ENCODE results near the gene CLTA. TPM values are rescaled to one million over a fixed set of nuclear protein-coding genes. Genes with fewer than 3 reads are reported as not detected.

The CLTA gene
- total and polyA plus RNA-seq, 2 donors from 2014 or later: 205 to 331 TPM

DNA sequence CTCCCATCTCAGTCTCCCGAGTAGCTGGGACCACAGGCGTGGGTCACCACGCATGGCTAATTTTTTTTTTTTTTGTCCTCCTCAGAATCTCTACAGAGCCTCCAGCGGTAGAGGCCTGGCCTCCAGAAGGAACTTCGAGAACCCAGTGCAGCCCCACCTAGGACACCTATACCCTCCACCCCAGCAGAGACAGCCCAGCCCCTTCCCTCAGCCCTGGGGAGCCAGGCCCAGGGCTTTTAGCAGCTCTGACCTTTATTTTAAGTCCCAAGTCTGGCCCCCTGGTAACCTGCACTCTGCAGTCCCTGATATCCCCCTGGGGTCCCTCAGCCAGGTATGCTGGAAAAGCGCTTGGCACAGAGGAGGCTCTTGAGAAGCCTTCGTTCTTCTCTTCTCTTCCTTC lies 49.0 kb upstream of the CLTA start:
- TF ChIP-seq, protein P1, sequence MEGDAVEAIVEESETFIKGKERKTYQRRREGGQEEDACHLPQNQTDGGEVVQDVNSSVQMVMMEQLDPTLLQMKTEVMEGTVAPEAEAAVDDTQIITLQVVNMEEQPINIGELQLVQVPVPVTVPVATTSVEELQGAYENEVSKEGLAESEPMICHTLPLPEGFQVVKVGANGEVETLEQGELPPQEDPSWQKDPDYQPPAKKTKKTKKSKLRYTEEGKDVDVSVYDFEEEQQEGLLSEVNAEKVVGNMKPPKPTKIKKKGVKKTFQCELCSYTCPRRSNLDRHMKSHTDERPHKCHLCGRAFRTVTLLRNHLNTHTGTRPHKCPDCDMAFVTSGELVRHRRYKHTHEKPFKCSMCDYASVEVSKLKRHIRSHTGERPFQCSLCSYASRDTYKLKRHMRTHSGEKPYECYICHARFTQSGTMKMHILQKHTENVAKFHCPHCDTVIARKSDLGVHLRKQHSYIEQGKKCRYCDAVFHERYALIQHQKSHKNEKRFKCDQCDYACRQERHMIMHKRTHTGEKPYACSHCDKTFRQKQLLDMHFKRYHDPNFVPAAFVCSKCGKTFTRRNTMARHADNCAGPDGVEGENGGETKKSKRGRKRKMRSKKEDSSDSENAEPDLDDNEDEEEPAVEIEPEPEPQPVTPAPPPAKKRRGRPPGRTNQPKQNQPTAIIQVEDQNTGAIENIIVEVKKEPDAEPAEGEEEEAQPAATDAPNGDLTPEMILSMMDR (IDR thresholded peaks at IDR 0.05; ENCODE audit: borderline replicate concordance, extremely low read depth, insufficient read depth): no peak
- DNase-seq (no peak), FAIRE-seq (no peak)
- peaks cover 0 to 4% (median 0%) of the 10 kb centered on the region in 3 donors for H3K9me3 ChIP-seq (ENCODE audit: control insufficient read depth in 2 of 3, insufficient read depth in 1 of 3, low read length in 3 of 3)
- no peaks in the 10 kb centered on the region for H3K36me3 ChIP-seq (ENCODE audit: control insufficient read depth in 2 of 3, insufficient read depth in 3 of 3, low read length in 3 of 3)
- H3K27me3 ChIP-seq (ENCODE audit: control insufficient read depth, insufficient read depth, low read length): no peaks in the 10 kb centered on the region
- H3K27ac ChIP-seq (ENCODE audit: low read depth in 2 of 2, low read length in 2 of 2): no peak overlapping the region
- no peak overlapping the region for H3K4me3 ChIP-seq (ENCODE audit: low read length in 3 of 3)
- intact Hi-C loops (cut with DNase I): no loop called here
- H3K9ac ChIP-seq (ENCODE audit: low read length in 3 of 3): no peak overlapping the region
- H3K4me1 ChIP-seq (ENCODE audit: control insufficient read depth in 2 of 3, insufficient read depth in 2 of 3, low read depth in 1 of 3, low read length in 3 of 3): peaks cover 0 to 14% (median 3%) of the 10 kb centered on the region in 3 donors

GRCh38 chr9:36142510-36143244 lies 48.0 kb upstream of the CLTA start:
- Histone ChIP-seq H3K9me3 (ENCODE audit: control insufficient read depth in 2 of 3, insufficient read depth in 1 of 3, low read length in 3 of 3) (peaks cover 0 to 4% (median 0%) of the 10 kb centered on the region in 3 donors), H3K36me3 (ENCODE audit: control insufficient read depth in 2 of 3, insufficient read depth in 3 of 3, low read length in 3 of 3) (no peaks in the 10 kb centered on the region), H3K4me3 (ENCODE audit: low read length in 3 of 3) (peak overlapping the region in 1 of 3 donors; percentile 21), H3K27ac (ENCODE audit: low read depth in 2 of 2, low read length in 2 of 2) (peak overlapping the region; percentile 7 to 76), H3K27me3 (ENCODE audit: control insufficient read depth, insufficient read depth, low read length) (no peaks in the 10 kb centered on the region), H3K4me1 (ENCODE audit: control insufficient read depth in 2 of 3, insufficient read depth in 2 of 3, low read depth in 1 of 3, low read length in 3 of 3) (peaks cover 0 to 8% (median 3%) of the 10 kb centered on the region in 3 donors), H3K9ac (ENCODE audit: low read length in 3 of 3) (peak overlapping the region in 1 of 3 donors; percentile 44)
- TF ChIP-seq, protein P1 (IDR thresholded peaks at IDR 0.05; ENCODE audit: borderline replicate concordance, extremely low read depth, insufficient read depth): no peak
- DNase-seq (no peak), FAIRE-seq (no peak)
- intact Hi-C loops (cut with DNase I): no loop called here

GRCh38 chr9:36143245-36143641 lies 47.5 kb upstream of the CLTA start:
- intact Hi-C loops (cut with DNase I): no loop called here
- Histone ChIP-seq H3K27me3 (ENCODE audit: control insufficient read depth, insufficient read depth, low read length) (no peaks in the 10 kb centered on the region), H3K27ac (ENCODE audit: low read depth in 2 of 2, low read length in 2 of 2) (peak overlapping the region; percentile 7 to 35), H3K9me3 (ENCODE audit: control insufficient read depth in 2 of 3, insufficient read depth in 1 of 3, low read length in 3 of 3) (peaks cover 0 to 4% (median 0%) of the 10 kb centered on the region in 3 donors), H3K36me3 (ENCODE audit: control insufficient read depth in 2 of 3, insufficient read depth in 3 of 3, low read length in 3 of 3) (no peaks in the 10 kb centered on the region), H3K4me1 (ENCODE audit: control insufficient read depth in 2 of 3, insufficient read depth in 2 of 3, low read depth in 1 of 3, low read length in 3 of 3) (peaks cover 0 to 7% (median 3%) of the 10 kb centered on the region in 3 donors), H3K9ac (ENCODE audit: low read length in 3 of 3) (peak overlapping the region in 1 of 3 donors; percentile 44), H3K4me3 (ENCODE audit: low read length in 3 of 3) (peak overlapping the region in 1 of 3 donors; percentile 21)
- FAIRE-seq: no peak
- TF ChIP-seq, protein P1 (IDR thresholded peaks at IDR 0.05; ENCODE audit: borderline replicate concordance, extremely low read depth, insufficient read depth): no peak
- DNase-seq: no peak

All from kidney (tissue), 14 donors.